Activated CD4-positive, alpha-beta memory T cell treated with anti-CD3 and anti-CD28 coated beads for 36 hours (primary cell): ENCODE measurements around the gene FAM120A. TPM values are rescaled to one million over a fixed set of nuclear protein-coding genes. Genes with fewer than 3 reads are reported as not detected.
"Not testable (repeated sequence)": the region's sequence is repeated elsewhere in the genome, so short reads cannot be mapped to it uniquely, and the experiment has no call there.

Experiments
- CTCF ChIA-PET: fragments of 350-600 bp; sonication (Branson Sonifier 250); formaldehyde crosslinking; loops from one replicate; lab custom pipeline; 2021; ENCODE audit warnings: antibody characterized with exemption, inconsistent platforms; lab: Charles Lee
- POLR2A ChIA-PET: fragments of 350-600 bp; sonication (Branson Sonifier 250); formaldehyde crosslinking; loops from one replicate; lab custom pipeline; 2021; ENCODE audit warnings: antibody characterized with exemption; lab: Charles Lee
- DNase-seq: peaks from one replicate; pipeline ENCODE4 v3.0.0-alpha.2; 2020
- H3K27ac Mint-ChIP-seq: one replicate; pipeline ENCODE4 v1.8.0; 2021; ENCODE audit warnings: mixed read lengths
- H3K27me3 Mint-ChIP-seq: one replicate; pipeline ENCODE4 v1.8.0; 2021; ENCODE audit warnings: mixed read lengths
- H3K36me3 Mint-ChIP-seq: one replicate; pipeline ENCODE4 v1.8.0; 2021; ENCODE audit warnings: mixed read lengths
- H3K4me1 Mint-ChIP-seq: one replicate; pipeline ENCODE4 v1.8.0; 2021; ENCODE audit warnings: low read depth, mixed read lengths
- H3K4me3 Mint-ChIP-seq: one replicate; pipeline ENCODE4 v1.8.0; 2021; ENCODE audit warnings: mild to moderate bottlenecking, mixed read lengths
- H3K9me3 Mint-ChIP-seq: one replicate; pipeline ENCODE4 v1.8.0; 2021; ENCODE audit warnings: mixed read lengths
- intact Hi-C: fragments of 100-400 bp; cut with micrococcal nuclease; formaldehyde crosslinking; loops from one replicate; pipeline ENCODE4 v1.15.1; 2023
- total RNA-seq, 2 experiments: library from RNA; stranded (reverse); gene quantifications; one replicate each; pipeline ENCODE4 v1.2.3, GENCODE V29; 2021

The FAM120A gene
- total RNA-seq, 2 experiments from 2014 or later = 124 to 126 TPM

GRCh38 chr9:93434056-93434455 is 17.4 kb upstream of the FAM120A start:
- intact Hi-C loops = no loop called here
- H3K36me3 Mint-ChIP-seq = peaks cover 1% of the 10 kb centered on the region
- H3K4me1 Mint-ChIP-seq = no peaks in the 10 kb centered on the region
- H3K4me3 Mint-ChIP-seq = no peak overlapping the region
- no peak for DNase-seq
- POLR2A ChIA-PET = no interaction called here
- no peak overlapping the region for H3K27ac Mint-ChIP-seq
- CTCF ChIA-PET = no interaction called here
- no peaks in the 10 kb centered on the region for H3K9me3 Mint-ChIP-seq
- H3K27me3 Mint-ChIP-seq = peaks cover 3% of the 10 kb centered on the region

GRCh38 chr9:93435386-93435785 is 16.1 kb upstream of the FAM120A start:
- intact Hi-C loops = no loop called here
- POLR2A ChIA-PET = no interaction called here
- H3K27ac Mint-ChIP-seq = no peak overlapping the region

GRCh38 chr9:93436218-93436617 is 15.3 kb upstream of the FAM120A start:
- H3K4me1 Mint-ChIP-seq = no peaks in the 10 kb centered on the region
- no peak overlapping the region for H3K27ac Mint-ChIP-seq
- ChIA-PET POLR2A (no interaction called here), CTCF (no interaction called here)
- no peaks in the 10 kb centered on the region for H3K27me3 Mint-ChIP-seq
- H3K9me3 Mint-ChIP-seq = no peaks in the 10 kb centered on the region
- DNase-seq = no peak
- H3K36me3 Mint-ChIP-seq = peaks cover 1% of the 10 kb centered on the region
- no peak overlapping the region for H3K4me3 Mint-ChIP-seq
- intact Hi-C loops = no loop called here

More at GRCh38 chr9:93435386-93435785, 16.1 kb upstream of the FAM120A start:
- CTCF ChIA-PET = no interaction called here
- H3K27me3 Mint-ChIP-seq = no peaks in the 10 kb centered on the region
- no peak overlapping the region for H3K4me3 Mint-ChIP-seq
- H3K36me3 Mint-ChIP-seq = peaks cover 1% of the 10 kb centered on the region
- DNase-seq = no peak
- no peaks in the 10 kb centered on the region for H3K4me1 Mint-ChIP-seq
- H3K9me3 Mint-ChIP-seq = no peaks in the 10 kb centered on the region

GRCh38 chr9:93436655-93437407 is 14.7 kb upstream of the FAM120A start:
- DNase-seq = no peak
- H3K9me3 Mint-ChIP-seq = no peaks in the 10 kb centered on the region
- ChIA-PET POLR2A (no interaction called here), CTCF (no interaction called here)
- no peak overlapping the region for H3K4me3 Mint-ChIP-seq
- no peaks in the 10 kb centered on the region for H3K4me1 Mint-ChIP-seq
- no peaks in the 10 kb centered on the region for H3K27me3 Mint-ChIP-seq
- peaks cover 1% of the 10 kb centered on the region for H3K36me3 Mint-ChIP-seq
- intact Hi-C loops = no loop called here
- H3K27ac Mint-ChIP-seq = no peak overlapping the region

- CTCF ChIA-PET = no interaction called here
- H3K4me1 Mint-ChIP-seq = no peaks in the 10 kb centered on the region
- H3K4me3 Mint-ChIP-seq = no peak overlapping the region
Measured at GRCh38 chr9:93437996-93438395, 13.5 kb upstream of the FAM120A start.

GRCh38 chr9:93439301-93439700 is 12.2 kb upstream of the FAM120A start:
- H3K27me3 Mint-ChIP-seq, DNase-seq, H3K27ac Mint-ChIP-seq, H3K36me3 Mint-ChIP-seq, CTCF ChIA-PET, H3K4me1 Mint-ChIP-seq, H3K9me3 Mint-ChIP-seq, H3K4me3 Mint-ChIP-seq, intact Hi-C loops: not testable (repeated sequence)
- POLR2A ChIA-PET = interaction anchor here (0.7 kb wide), 1 partner anchor 82 kb away, joined by 3 read pairs; no protein-coding TSS in a partner anchor

More at GRCh38 chr9:93437996-93438395, 13.5 kb upstream of the FAM120A start:
- intact Hi-C loops = no loop called here
- no peak overlapping the region for H3K27ac Mint-ChIP-seq
- H3K9me3 Mint-ChIP-seq = no peaks in the 10 kb centered on the region
- no peak for DNase-seq
- POLR2A ChIA-PET = no interaction called here
- H3K27me3 Mint-ChIP-seq = no peaks in the 10 kb centered on the region
- H3K36me3 Mint-ChIP-seq = peaks cover 1% of the 10 kb centered on the region

GRCh38 chr9:93440896-93441580 is 10.4 kb upstream of the FAM120A start:
- Mint-ChIP-seq H3K27ac (no peak overlapping the region), H3K9me3 (no peaks in the 10 kb centered on the region), H3K4me3 (no peak overlapping the region), H3K4me1 (no peaks in the 10 kb centered on the region), H3K27me3 (no peaks in the 10 kb centered on the region), H3K36me3 (peaks cover 7% of the 10 kb centered on the region)
- POLR2A ChIA-PET = no interaction called here
- intact Hi-C loops = no loop called here
- CTCF ChIA-PET = no interaction called here
- DNase-seq = no peak

- POLR2A ChIA-PET = interaction anchor here (1.1 to 1.5 kb wide), 2 partner anchors 8 to 17 kb away, joined by 3 read pairs; no protein-coding TSS in a partner anchor
- Mint-ChIP-seq H3K9me3 (no peaks in the 10 kb centered on the region), H3K27me3 (no peaks in the 10 kb centered on the region), H3K36me3 (peaks cover 38% of the 10 kb centered on the region), H3K27ac (peak overlapping the region; percentile 21), H3K4me3 (no peak overlapping the region), H3K4me1 (peaks cover 9% of the 10 kb centered on the region)
- intact Hi-C loops = no loop called here
- CTCF ChIA-PET = no interaction called here
- no peak for DNase-seq
Measured at GRCh38 chr9:93446073-93446472, 5.4 kb upstream of the FAM120A start.

GRCh38 chr9:93447655-93448054 is 3.8 kb upstream of the FAM120A start:
- no peak overlapping the region for H3K27ac Mint-ChIP-seq
- H3K27me3 Mint-ChIP-seq = no peaks in the 10 kb centered on the region
- peaks cover 9% of the 10 kb centered on the region for H3K4me1 Mint-ChIP-seq
- no peaks in the 10 kb centered on the region for H3K9me3 Mint-ChIP-seq
- DNase-seq = no peak
- CTCF ChIA-PET = interaction anchor here (1.1 to 2.2 kb wide), 2 partner anchors 119 to 339 kb away, joined by 4 to 7 read pairs; no protein-coding TSS in a partner anchor
- POLR2A ChIA-PET = no interaction called here
- intact Hi-C loops = no loop called here
- H3K36me3 Mint-ChIP-seq = peaks cover 40% of the 10 kb centered on the region
- H3K4me3 Mint-ChIP-seq = no peak overlapping the region

GRCh38 chr9:93451849-93452709 is 594 bp downstream of the FAM120A start:
- H3K4me1 Mint-ChIP-seq = peaks cover 37% of the 10 kb centered on the region
- H3K9me3 Mint-ChIP-seq = no peaks in the 10 kb centered on the region
- DNase-seq = peak; percentile 59
- no peaks in the 10 kb centered on the region for H3K27me3 Mint-ChIP-seq
- peak overlapping the region; percentile 91 for H3K4me3 Mint-ChIP-seq
- CTCF ChIA-PET = interaction anchor here (2.4 kb wide), 1 partner anchor 114 kb away, joined by 14 read pairs; no protein-coding TSS in a partner anchor
- intact Hi-C loops = loop anchor here (2.0 to 10.0 kb wide), 6 partner anchors 50 to 715 kb away; partner anchors contain the start of genes BICD2 and CARD19
- POLR2A ChIA-PET = interaction anchor here (0.6 to 0.8 kb wide), 2 partner anchors 12 to 286 kb away, joined by 3 to 6 read pairs; no protein-coding TSS in a partner anchor
- peaks cover 31% of the 10 kb centered on the region for H3K36me3 Mint-ChIP-seq
- H3K27ac Mint-ChIP-seq = peak overlapping the region; percentile 93

- POLR2A ChIA-PET = interaction anchor here (0.6 to 2.2 kb wide), 3 partner anchors 11 to 287 kb away, joined by 3 to 25 read pairs (median 10); no protein-coding TSS in a partner anchor
- intact Hi-C loops = loop anchor here (1.0 to 10.0 kb wide), 7 partner anchors 11 to 715 kb away; partner anchors contain the start of genes BICD2 and CARD19
- Mint-ChIP-seq H3K4me1 (peaks cover 38% of the 10 kb centered on the region), H3K4me3 (peak overlapping the region; percentile 91), H3K9me3 (no peaks in the 10 kb centered on the region), H3K27me3 (no peaks in the 10 kb centered on the region), H3K36me3 (peaks cover 28% of the 10 kb centered on the region), H3K27ac (peak overlapping the region; percentile 93)
- DNase-seq = no peak
- CTCF ChIA-PET = interaction anchor here (2.0 to 2.4 kb wide), 2 partner anchors 11 to 114 kb away, joined by 12 to 22 read pairs; no protein-coding TSS in a partner anchor
Measured at GRCh38 chr9:93452710-93453046, 1.2 kb downstream of the FAM120A start.
